ENCODE data around the gene PBX2. TPM values are rescaled to one million over a fixed set of nuclear protein-coding genes. Genes with fewer than 3 reads are reported as not detected.

PBX2 gene
- total and polyA plus RNA-seq, 4 donors, result 1.5 to 52.5 (median 18.7) TPM

DNA sequence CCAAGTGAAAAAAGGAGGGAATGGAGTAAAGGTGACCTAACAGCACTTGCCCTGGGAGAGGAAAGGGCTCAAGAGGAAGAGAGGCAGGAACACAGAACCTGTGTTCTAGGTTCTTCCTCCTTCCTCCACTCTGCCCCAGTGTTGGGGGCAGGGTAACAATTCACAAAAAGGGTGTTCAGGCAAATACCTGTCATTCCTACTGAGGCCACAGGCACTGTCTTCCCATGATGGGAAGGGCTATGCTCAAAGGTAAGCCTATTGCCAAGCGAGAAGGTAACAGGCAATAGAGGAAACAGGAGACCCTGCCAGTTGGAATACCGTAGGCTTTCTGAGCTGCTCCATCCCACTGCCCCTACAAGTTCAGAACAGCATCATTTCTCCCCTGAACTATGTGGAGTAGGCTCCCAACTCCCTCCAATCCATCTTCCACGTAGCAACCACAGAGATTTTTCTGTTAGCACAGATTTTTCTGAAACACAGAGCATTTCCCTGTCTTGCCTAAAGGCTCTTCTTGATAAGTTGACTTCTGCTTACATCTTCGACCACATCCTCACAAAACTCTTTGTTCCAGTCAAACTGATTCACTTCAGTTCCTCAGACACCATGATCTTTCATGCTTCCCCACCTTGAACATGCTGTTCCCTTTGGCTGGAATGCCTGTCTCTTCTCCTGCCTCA, 16.8 kb downstream of the PBX2 start:
- no peak overlapping the region for H3K9ac ChIP-seq (ENCODE audit: low read depth in 1 of 2, low read length in 2 of 2)
- no peak for TF ChIP-seq HNF4G (IDR thresholded peaks at IDR 0.05)
- TF ChIP-seq, protein P1, sequence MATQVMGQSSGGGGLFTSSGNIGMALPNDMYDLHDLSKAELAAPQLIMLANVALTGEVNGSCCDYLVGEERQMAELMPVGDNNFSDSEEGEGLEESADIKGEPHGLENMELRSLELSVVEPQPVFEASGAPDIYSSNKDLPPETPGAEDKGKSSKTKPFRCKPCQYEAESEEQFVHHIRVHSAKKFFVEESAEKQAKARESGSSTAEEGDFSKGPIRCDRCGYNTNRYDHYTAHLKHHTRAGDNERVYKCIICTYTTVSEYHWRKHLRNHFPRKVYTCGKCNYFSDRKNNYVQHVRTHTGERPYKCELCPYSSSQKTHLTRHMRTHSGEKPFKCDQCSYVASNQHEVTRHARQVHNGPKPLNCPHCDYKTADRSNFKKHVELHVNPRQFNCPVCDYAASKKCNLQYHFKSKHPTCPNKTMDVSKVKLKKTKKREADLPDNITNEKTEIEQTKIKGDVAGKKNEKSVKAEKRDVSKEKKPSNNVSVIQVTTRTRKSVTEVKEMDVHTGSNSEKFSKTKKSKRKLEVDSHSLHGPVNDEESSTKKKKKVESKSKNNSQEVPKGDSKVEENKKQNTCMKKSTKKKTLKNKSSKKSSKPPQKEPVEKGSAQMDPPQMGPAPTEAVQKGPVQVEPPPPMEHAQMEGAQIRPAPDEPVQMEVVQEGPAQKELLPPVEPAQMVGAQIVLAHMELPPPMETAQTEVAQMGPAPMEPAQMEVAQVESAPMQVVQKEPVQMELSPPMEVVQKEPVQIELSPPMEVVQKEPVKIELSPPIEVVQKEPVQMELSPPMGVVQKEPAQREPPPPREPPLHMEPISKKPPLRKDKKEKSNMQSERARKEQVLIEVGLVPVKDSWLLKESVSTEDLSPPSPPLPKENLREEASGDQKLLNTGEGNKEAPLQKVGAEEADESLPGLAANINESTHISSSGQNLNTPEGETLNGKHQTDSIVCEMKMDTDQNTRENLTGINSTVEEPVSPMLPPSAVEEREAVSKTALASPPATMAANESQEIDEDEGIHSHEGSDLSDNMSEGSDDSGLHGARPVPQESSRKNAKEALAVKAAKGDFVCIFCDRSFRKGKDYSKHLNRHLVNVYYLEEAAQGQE (IDR thresholded peaks at IDR 0.05), result no peak
- TF ChIP-seq GABPA (IDR thresholded peaks at IDR 0.05 in 1 of 2, conservative IDR thresholded peaks at IDR 0.05 in 1 of 2), result no peak
- no peak for TF ChIP-seq RAD21 (IDR thresholded peaks at IDR 0.05)
- no peak for TF ChIP-seq TAF1 (conservative IDR thresholded peaks at IDR 0.05)
- TF ChIP-seq EGR1 (IDR thresholded peaks at IDR 0.05; ENCODE audit: low read depth in 2 of 2), result no peak
- TF ChIP-seq, protein P2, sequence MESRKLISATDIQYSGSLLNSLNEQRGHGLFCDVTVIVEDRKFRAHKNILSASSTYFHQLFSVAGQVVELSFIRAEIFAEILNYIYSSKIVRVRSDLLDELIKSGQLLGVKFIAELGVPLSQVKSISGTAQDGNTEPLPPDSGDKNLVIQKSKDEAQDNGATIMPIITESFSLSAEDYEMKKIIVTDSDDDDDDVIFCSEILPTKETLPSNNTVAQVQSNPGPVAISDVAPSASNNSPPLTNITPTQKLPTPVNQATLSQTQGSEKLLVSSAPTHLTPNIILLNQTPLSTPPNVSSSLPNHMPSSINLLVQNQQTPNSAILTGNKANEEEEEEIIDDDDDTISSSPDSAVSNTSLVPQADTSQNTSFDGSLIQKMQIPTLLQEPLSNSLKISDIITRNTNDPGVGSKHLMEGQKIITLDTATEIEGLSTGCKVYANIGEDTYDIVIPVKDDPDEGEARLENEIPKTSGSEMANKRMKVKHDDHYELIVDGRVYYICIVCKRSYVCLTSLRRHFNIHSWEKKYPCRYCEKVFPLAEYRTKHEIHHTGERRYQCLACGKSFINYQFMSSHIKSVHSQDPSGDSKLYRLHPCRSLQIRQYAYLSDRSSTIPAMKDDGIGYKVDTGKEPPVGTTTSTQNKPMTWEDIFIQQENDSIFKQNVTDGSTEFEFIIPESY (IDR thresholded peaks at IDR 0.05), result no peak
- TF ChIP-seq RXRA (IDR thresholded peaks at IDR 0.05), result no peak
- no peak for DNase-seq (ENCODE audit: low spot score)
- no peak overlapping the region for H3K27ac ChIP-seq (ENCODE audit: low read depth in 1 of 2, low read length in 2 of 2)
- H3K4me1 ChIP-seq (ENCODE audit: control insufficient read depth in 4 of 4, insufficient read depth in 4 of 4, low read length in 3 of 4), result peaks cover 0 to 36% (median 29%) of the 10 kb centered on the region in 4 donors
- no peaks in the 10 kb centered on the region for H3K9me3 ChIP-seq (ENCODE audit: control insufficient read depth in 4 of 4, low read length in 3 of 4)
- H3K36me3 ChIP-seq (ENCODE audit: control insufficient read depth in 4 of 4, insufficient read depth in 3 of 4, low read depth in 1 of 4, low read length in 3 of 4), result peaks cover 5 to 20% (median 6%) of the 10 kb centered on the region in 4 donors
- H3K27me3 ChIP-seq (ENCODE audit: control insufficient read depth in 4 of 4, insufficient read depth in 4 of 4, low read length in 3 of 4), result no peaks in the 10 kb centered on the region
- 85% methylated on average over 4 of the region's 4 CpGs for WGBS
- H3K4me3 ChIP-seq (ENCODE audit: low read depth in 1 of 3, low read length in 3 of 3), result no peak overlapping the region

DNA sequence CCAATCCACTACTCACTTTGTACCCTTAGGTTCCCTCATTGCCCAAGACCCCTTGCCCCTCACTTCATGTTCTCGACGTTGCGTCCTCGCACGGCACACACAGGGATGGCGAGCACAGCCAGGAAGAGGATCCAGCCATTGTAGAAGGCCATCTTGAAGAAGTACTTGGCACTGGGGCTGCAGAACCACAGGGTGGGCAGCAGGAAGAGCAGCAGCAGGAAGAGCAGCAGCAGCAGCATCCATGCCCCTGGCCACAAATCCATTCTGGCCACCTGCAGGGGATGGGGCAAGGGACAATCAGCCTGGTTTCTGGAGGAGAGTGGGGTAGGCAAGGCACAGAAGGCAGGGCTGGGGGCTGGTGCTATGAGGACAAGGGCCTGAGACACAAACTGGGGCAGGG, 18.8 kb downstream of the PBX2 start:
- H3K4me3 ChIP-seq (ENCODE audit: low read depth in 1 of 3, low read length in 3 of 3), result no peak overlapping the region
- H3K27me3 ChIP-seq (ENCODE audit: control insufficient read depth in 4 of 4, insufficient read depth in 4 of 4, low read length in 3 of 4), result no peaks in the 10 kb centered on the region
- no peak for DNase-seq (ENCODE audit: low spot score)
- no peak overlapping the region for H3K27ac ChIP-seq (ENCODE audit: low read depth in 1 of 2, low read length in 2 of 2)
- no peaks in the 10 kb centered on the region for H3K9me3 ChIP-seq (ENCODE audit: control insufficient read depth in 4 of 4, low read length in 3 of 4)
- WGBS, result 96% methylated on average over 6 of the region's 6 CpGs
- TF ChIP-seq TAF1 (conservative IDR thresholded peaks at IDR 0.05) (no peak), FOXA2 (IDR thresholded peaks at IDR 0.05) (no peak), HNF4G (IDR thresholded peaks at IDR 0.05) (no peak), NR2F2 (IDR thresholded peaks at IDR 0.05) (no peak), RXRA (IDR thresholded peaks at IDR 0.05) (no peak), MAX (IDR thresholded peaks at IDR 0.05) (no peak)
- TF ChIP-seq, protein P2 (IDR thresholded peaks at IDR 0.05), result no peak
- H3K9ac ChIP-seq (ENCODE audit: low read depth in 1 of 2, low read length in 2 of 2), result no peak overlapping the region
- peaks cover 5 to 29% (median 11%) of the 10 kb centered on the region in 4 donors for H3K36me3 ChIP-seq (ENCODE audit: control insufficient read depth in 4 of 4, insufficient read depth in 3 of 4, low read depth in 1 of 4, low read length in 3 of 4)
- peaks cover 0 to 22% (median 16%) of the 10 kb centered on the region in 4 donors for H3K4me1 ChIP-seq (ENCODE audit: control insufficient read depth in 4 of 4, insufficient read depth in 4 of 4, low read length in 3 of 4)
